Transverse colon (tissue), 4 donors: ENCODE measurements around the gene PRDM5.

Source experiments
- CTCF ChIP-seq, 5 experiments: fragments of 200-600 bp in 3 of 5; fragments of 450-650 bp in 2 of 5; sonication (generic) in 3 of 5; IDR thresholded peaks; 1 replicate in 2 of 5; 2 replicates in 3 of 5; pipeline ENCODE4 v1.5.1; 2016 to 2017; ENCODE audit warnings: antibody characterized with exemption in 5 of 5, inconsistent platforms in 3 of 5, mild to moderate bottlenecking in 2 of 5, moderate library complexity in 1 of 5
- EP300 ChIP-seq: sonication (generic); formaldehyde crosslinking; IDR thresholded peaks from one replicate; pipeline ENCODE4 v1.6.1; 2017; ENCODE audit warnings: antibody characterized with exemption, low read depth
- POLR2A ChIP-seq: fragments of 450-650 bp; IDR thresholded peaks from one replicate; pipeline ENCODE4 v1.6.1; 2016; ENCODE audit warnings: antibody characterized with exemption, mild to moderate bottlenecking, moderate library complexity
- POLR2AphosphoS5 ChIP-seq, 3 donors: sonication (generic); formaldehyde crosslinking; IDR thresholded peaks; one replicate each; pipeline ENCODE4 v1.6.1; 2016; ENCODE audit warnings: antibody characterized with exemption in 3 of 3

- TF ChIP-seq POLR2AphosphoS5 (IDR thresholded peaks at IDR 0.05) (no peak), POLR2A (no peak), EP300 (no peak), CTCF (IDR thresholded peaks at IDR 0.05) (no peak)
These were observed 18.0 kb upstream of the PRDM5 start for GRCh38 chr4:120940547-120940946.
